Tibial nerve (tissue), 4 donors: ENCODE measurements around the gene CDKN2B-AS1.

Experiments
- EP300 ChIP-seq, 2 donors: sonication (generic); formaldehyde crosslinking; IDR thresholded peaks; one replicate each; pipeline ENCODE4 v1.6.1; 2017; ENCODE audit warnings: antibody characterized with exemption in 2 of 2, mild to moderate bottlenecking in 1 of 2
- TF ChIP-seq, protein P1 (sequence below), 5 experiments: fragments of 200-600 bp in 3 of 5; fragments of 450-650 bp in 2 of 5; sonication (generic) in 3 of 5; IDR thresholded peaks; one replicate each; pipeline ENCODE4 v1.5.1; 2016 to 2019; ENCODE audit warnings: antibody characterized with exemption in 5 of 5, mild to moderate bottlenecking in 3 of 5, moderate library complexity in 2 of 5

DNA sequence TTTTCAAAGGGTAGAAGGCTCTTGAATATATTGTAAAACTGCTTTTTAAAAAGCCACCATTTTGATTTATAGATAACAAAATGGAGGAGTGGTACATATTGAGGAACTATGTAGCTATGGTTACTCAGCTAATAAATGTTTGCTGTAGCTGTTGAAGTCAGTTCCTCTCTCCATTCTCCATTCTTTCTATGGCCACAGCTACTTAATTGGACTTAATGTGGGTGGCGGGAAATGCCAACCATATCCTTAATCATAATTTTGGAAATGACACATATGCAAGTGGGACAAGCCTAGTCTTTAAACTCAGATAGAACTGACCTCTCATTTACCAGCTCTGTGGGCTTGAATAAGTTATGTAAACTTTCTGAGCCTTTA, 11.0 kb upstream of the CDKN2B-AS1 start:
- TF ChIP-seq, protein P1, sequence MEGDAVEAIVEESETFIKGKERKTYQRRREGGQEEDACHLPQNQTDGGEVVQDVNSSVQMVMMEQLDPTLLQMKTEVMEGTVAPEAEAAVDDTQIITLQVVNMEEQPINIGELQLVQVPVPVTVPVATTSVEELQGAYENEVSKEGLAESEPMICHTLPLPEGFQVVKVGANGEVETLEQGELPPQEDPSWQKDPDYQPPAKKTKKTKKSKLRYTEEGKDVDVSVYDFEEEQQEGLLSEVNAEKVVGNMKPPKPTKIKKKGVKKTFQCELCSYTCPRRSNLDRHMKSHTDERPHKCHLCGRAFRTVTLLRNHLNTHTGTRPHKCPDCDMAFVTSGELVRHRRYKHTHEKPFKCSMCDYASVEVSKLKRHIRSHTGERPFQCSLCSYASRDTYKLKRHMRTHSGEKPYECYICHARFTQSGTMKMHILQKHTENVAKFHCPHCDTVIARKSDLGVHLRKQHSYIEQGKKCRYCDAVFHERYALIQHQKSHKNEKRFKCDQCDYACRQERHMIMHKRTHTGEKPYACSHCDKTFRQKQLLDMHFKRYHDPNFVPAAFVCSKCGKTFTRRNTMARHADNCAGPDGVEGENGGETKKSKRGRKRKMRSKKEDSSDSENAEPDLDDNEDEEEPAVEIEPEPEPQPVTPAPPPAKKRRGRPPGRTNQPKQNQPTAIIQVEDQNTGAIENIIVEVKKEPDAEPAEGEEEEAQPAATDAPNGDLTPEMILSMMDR (IDR thresholded peaks at IDR 0.05): no peak
- TF ChIP-seq EP300 (IDR thresholded peaks at IDR 0.05): no peak
